GM19238 (cell line): Measurements from ENCODE around the gene COMT.

Source experiments
- DNase-seq: peaks from one replicate; pipeline ENCODE4 v3.0.0; 2011; ENCODE audit warnings: low spot score; ENCODE audit not compliant: insufficient read length

Gene COMT

DNA sequence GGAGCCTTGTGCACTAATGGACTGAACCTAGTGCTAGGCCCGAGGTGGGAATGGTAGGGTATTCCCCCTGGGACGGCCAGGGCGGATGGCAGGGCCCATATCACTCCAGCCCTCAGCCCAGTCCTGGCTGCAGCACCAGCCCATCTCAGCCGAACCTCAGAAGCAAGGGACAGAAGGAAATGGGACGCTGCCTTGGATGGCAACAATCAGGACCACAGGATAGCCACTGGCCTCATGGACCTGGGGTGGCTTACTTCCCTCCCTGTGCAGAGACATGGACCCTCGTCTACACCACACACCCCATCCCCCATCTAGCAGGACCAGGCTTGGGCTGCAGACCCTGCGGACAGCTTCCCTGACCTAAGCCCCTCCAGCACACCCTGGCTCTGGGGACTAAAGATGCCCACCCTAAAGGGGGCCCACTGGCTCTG, 50.9 kb downstream of the COMT start:
- no peak for DNase-seq

DNA sequence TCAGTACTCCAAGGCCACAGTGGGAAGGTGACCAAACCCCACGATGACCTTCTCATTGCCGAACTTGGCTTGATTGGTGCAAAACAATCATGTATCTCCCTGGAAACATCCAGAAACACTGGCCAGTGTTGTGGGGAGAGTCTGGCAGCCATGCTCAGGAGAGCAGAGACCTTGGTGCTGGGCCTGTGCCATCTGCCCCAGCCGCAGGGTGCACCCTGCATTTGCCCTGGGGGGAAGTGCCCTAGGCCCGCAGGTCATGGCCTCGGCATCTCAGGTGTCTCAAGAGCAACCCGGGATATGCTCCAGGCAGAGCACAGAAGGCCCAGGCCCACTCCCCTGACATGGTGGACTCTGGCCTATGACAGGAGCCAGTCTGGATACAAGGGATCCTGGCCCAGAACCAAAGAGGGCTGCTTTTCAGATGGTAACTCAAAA, 51.4 kb downstream of the COMT start:
- no peak for DNase-seq

DNA sequence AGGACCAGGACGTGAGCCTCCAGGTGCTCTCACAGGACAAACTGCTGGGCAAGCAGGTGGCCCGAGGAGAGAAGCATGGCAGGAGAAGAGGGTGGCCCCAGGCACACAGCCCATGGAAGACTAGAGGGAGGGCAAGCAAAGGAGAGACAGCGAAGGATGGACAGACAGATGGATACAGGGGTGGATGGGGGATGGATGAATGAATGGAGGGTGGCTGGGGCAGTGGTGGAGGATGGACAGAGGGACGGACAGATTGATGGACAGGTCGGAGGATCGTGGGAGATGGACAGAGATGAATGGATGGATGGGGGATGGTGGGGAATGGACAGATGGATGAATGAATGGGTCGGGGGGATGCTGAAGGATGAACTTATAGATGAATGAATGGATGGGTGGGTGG, 52.4 kb downstream of the COMT start:
- no peak for DNase-seq

DNA sequence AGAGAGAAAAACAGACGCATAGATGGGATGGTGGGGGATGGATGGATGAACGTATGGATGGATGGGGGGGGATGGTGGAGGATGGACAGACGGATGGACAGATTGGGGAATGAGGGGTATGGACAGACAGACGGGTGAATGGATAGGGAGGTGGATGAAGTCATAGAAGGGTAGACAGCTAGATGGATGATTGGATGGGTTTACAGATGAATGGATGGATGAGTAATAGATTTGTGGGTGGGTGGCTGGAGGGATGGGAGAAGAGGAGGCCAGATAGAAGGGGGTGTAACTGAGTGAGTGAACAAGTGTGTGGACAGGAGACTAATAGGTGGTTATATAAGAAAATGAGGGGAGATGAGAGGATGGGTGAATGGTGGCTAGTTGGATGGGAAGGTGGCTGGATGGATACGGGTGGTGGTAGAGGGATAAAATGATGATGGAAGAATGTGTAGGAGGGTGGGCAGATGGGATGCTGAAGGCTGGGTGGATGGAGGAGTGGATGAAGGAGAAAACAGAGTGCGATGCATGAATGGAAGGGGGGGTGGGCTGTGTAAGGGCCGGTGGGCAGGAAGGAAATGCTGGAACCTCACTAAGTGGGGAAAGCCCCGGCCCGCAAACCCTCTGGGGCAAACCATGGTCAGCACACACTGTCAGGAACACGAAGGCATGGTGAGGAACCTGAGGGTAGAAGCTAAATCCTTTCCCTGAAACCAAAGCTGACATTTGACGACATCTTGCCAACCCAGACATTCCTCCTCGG, 53.5 kb downstream of the COMT start:
- DNase-seq, result no peak

DNA sequence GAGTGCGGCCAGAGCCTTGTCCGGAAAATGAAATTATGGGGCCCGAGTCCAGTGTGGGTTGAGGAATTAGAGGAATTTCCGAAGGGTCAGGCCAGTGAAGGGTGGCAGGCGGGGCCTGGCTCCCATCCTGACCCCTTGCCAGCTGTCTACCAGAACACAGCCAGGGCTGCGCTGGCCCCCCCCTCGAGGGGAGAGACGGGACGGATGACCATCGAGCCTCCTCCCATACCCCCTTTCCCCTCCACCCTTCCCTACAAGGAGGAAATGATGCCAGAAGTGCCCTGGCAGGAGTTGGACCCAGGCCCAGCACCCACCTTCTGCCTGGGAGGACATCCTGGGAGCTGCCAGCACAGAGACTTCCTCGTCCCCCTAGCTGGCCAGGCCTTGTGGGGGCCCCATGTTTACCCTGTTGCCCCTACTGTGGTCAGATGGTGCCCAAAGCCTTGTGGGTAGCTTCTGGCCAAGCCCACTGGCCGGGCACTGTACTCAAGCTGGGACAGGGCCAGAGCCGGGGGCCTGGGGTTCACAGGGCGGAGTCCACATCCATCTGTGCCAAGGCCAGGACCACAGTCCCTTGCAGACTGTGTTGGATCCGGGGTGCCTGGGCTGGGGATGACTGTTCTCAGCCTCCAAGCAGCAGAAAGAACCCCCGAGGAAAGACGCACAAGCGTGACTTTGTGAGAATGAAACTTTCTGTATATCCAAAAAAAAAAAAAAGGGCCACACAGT, 54.2 kb downstream of the COMT start:
- no peak for DNase-seq

DNA sequence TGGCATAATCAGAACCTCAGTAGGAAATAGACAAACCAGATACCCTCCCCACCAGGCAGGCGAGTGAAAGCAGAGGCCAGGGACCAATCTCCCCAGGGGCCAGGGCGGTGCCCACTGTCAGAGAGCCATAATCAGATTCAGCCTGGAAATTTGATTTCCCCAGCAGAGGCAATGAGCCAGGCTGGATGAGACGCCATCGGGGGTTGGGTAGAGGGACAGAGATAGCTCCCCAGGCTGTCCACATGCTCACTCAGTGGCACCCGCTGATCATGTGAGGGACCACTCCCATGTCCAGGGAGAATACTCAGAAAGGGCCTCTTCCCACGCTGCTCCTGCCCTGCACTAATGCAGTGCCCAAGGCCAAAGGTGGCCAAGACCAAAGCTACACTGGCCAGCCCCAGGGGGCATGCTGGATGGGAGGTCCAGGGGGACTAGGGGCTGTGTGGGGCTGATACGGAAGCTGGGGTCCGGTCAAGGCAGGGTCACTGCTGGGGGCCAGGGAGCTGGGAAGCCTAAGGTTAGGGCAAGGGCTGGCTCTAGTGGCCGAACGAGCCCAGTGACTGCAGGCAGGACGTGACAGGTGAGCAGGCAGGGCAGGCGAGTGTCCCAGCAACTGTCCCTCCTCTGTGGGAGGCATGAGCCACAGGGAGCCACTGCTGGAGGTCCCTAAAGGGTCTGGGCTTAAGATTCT, 55.3 kb downstream of the COMT start:
- DNase-seq, result no peak

DNA sequence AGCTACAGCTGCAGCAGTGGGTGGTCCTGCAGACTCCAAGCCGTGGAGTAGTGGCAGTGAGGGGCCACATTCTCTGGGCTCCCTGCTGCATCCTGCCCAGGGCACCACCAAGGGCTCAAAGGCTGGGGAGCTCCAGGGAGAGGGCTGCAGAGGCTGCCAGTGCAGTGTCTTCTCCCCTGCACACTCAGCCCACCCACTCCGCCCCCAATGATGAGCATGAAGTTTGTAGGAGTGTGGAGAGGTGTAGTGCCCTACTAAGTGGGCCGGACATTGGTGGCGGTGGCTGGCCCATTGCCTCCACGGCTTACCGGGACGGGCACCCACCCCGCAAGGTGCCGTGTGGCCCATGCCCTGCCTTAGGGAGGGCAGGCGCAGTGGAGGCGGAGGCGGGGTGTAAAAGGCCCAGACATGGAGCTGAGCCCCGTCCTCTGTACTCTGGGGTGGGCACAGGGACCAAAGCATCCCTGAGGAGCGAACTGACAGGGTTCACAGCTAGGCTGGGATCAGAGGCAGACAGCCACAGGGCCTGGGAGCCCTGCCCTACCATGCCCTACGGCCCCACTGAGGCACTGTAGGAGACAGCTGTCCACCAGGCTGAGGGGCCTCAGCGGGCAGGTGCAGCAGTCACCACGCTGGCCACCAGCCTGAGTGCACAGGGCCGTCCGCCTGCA, 56.1 kb downstream of the COMT start:
- no peak for DNase-seq

DNA sequence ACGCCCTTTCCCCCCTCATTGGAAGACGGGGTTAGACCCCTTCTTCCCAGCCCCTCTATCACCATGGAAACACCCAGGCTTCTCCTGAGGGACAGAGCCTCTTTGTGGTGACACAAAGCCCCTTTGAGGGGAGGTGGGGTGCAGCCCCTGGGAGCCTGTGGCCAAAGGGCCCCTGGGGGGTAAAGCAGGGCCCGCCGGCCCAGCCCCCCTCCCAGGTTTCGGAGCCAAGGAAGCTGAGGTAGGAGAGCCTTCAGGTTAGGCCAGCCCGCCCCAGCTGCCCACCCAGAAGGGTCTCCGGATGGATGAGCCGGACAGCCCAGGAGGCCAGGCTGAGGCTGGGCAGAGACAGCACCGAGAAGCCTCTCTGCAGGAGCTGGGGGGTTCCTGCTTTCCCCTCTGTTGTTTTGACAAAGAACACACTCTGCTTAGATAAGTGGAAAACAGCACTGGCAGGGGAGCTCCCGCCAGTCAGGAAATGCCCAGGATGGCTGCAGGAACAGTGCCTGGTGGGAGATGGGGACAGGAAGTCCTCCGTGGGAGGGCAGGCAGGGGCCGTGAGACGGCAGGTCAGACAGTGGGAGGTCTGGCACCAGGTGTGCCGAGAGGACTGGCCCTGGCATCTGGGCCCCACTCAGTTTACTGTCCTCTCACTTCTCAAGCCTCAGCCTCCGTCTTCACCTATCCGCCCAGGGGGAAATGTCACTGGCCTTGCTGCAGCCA, 56.8 kb downstream of the COMT start:
- DNase-seq, result no peak

DNA sequence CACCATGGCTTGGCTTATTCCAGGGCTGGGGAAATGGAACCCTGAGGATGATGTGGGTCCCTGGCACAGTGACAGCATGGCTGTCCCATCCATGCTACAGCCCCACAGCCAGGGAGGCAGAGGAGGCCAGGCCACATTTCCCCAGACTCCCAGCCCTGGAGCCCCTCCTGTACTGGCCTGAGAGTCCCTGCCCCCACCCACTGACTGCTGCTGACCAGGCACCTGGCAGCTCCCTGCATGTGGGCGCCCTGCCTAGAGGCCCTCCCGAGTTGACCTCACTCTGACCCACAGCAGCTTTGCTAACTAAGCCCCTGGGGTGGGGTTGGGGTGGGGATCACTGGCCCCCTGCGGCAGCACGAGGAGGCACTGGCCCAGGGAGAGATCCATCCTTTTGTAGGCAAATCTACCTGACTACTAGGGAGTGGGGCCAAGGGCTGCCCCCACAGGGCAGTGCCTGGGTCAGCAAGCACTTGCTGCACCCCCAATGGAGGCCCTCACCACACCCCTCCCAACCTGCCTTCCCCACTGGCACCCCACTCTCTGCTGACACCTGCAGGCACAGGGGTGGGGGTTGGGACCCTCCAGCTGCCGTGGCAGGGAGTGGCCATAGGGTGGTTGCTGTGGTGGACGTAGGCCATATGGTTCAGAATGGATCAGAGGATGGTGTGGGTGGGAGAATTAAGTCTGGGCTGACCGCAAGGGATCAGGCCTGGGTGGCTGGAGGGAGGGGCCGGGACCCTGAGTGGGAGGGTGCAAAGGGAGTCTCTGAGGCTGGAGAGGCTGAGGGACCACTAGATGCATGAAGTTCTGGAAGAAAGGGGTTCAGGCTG, 57.6 kb downstream of the COMT start:
- DNase-seq, result no peak

DNA sequence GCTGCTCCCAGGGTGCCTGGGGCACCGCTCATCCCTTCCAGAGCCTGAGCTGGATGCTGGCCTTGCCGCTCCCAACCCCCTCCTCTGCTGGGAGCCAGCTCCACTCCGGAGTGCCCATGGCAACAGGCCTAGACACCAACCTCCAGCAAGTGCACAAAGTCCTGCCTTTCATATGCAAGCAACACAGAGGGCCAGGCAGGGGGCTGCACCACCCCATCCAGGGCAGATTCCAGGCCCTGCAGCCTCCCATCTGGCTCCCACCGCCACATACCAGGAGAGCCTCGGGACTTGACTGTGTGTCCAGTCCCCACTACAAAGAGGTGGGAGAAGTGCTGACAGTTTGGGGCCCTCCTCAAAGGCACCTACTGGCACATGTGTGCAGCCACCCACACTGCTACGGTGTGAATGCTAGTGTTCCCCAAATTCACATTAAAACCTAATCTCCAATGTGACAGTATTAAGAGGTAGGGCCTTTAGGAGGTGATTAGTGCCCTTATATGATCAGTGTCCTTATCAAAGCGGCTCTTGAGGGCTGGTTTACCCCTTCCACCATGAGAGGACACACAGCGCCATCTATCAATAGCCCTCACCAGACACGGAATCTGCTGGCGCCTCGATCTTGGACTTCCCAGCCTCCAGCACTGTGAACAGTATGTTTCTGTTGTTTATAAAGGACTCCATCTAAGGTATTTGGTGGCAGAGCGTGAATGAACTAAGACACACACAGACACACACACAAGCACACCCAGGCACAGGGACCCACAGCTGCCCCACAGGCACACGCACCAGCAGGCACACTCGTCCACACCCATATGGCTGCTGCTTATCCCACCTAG, 58.9 kb downstream of the COMT start:
- no peak for DNase-seq

DNA sequence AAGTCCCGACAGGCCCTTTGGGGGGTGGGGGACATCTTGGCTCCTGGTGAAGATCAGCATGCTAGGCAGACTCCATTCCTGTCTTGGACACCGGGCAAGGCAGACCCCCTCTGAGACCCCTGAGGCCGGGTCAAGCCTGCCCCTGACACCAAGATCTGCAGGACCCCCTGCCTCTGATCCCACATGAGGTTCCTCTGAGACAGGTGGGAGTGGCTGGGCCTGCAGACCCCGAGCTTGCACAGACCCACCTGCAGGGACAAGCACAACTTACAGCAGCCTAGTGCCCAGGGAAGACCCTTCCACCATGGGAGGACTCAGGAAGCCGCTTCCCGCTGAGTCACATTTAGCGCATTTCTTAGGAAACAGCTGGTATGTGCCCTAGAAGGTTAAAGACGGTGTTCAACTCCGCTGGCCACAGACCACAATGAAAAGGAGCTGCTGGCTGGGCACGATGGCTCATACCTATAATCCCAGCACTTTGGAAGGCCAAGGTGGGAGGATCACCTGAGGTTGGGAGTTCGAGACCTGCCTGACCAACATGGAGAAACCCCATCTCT, 59.6 kb downstream of the COMT start:
- no peak for DNase-seq

DNA sequence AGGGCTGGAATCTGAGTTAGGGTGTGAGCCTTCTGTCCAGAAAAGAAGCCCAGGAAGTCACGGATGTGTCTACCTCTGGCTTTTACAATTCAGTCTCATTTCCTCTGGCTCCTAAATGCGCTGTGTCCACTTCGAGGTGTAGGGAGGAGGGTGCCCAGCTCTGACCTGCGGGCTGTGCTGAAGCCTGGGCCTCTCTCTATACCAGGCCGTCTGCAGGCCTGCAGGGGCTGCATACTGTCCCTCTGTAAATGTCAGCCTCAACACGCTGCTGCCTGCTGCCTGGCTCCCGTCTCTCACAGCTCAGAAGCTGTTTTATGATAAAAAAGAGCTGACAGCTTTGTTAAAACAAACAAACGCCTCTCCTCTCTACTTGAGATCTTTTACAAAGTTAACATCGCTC, 60.6 kb downstream of the COMT start:
- DNase-seq, result no peak

DNA sequence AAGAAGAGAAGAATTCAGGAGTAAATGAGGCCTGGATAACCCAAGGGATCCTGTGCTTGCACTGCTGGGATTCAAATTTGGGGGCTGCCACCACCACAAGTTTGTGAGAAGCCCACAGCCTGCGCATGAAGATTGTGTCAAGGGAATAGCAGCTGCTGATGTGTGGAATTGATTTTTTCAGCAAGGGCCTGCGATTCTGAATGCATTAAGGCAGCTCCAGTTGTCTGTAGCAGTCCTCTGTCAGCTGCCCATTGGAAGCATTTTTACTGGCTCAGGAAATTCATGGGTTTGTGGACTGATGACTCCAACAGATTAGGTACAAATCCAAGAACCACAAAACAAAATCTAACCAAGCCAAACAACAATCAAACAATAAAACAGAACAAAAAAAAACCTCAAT, 61.1 kb downstream of the COMT start:
- DNase-seq, result no peak

DNA sequence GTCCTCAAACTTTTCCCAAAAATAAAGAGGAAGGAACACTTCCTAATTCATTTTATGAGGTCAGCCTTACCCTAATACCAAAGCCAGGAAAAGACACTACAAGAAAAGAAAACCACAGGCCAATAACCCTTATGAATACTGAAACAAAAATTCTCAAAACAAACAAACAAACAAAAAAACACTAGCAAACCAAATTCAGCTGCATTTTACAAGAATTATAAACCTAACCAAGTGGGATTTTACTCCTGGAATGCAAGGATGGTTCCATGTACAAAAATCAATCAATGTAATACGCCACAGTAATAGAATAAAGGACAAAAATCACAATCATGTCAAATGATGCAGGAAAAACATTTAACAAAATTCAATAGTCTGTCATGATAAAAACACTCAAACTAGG, 61.7 kb downstream of the COMT start:
- no peak for DNase-seq

DNA sequence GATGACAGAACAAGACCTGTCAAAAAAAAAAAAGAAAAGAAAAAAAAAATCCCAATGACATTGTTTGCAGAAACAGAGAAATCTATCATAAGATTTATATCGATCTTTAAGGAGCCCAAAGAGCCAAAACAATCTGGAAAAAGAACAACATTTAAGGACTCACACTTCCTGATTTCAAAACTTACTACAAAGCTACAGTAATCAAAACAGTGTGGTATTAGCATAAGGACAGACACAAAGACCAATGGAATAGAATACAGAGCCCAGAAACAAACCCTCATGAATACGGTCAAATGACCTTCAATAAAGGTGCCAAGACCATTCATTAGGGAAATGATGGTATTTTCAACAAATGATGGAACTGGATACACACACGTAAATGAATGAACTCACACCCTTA, 62.9 kb downstream of the COMT start:
- no peak for DNase-seq

DNA sequence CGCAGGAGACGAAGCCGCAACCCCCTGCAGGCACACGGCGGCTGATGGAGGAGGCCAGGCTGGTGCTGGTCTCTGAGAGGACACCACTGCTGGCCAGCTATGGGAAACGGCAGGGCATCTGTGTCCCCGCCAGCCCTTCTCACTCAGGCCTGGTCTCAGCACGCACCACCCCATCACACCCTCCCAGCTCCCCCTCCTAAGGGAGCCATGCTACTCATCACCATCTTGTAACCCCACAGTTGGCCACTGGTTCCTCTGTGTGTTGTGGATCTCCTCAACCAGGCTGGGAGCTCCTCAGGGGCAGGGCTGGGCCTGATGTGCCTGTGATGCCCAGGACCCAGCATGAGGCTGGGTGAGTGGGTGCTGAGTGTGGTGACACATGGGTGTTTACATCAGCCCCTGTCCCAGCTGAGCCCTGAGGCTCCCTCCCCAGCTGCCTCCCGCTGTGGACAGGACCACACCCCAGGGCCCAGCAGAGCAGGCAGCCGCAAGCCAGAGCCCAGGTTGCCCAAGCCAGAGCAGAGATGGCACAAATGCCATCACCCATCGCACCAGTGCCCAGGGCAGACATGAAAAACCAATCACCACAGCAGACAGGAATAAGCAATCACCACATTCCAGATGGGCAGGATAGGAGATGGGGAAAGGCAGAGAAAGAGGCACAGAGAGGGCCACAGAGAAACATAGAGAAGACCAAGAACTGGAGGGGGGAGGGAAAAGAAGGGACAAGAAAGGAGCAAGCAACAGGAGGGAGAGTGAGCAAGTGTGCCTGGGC, 66.8 kb downstream of the COMT start:
- DNase-seq, result no peak

DNA sequence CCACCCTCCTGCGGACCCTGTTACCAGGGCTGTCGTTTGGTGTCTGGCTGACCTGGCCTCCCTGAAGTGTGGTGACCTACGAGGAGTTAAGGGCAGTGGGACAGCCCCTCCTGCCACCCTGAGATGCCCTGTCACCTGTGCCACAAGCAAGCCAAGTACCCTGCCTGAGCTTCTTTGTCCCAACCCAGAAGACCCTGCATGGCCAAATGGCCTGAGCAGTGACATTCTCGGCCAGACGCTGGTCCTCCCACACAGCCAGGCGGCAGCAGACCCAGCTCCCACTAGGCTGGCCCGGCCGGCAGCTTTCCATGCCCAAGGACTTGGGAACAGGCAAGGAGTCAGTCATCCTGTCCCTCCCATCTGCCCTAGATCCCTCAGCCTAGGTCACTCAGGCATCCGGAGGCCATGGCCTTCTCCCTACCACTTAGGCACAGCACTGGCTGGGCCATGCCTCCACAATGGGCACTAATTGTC, 67.5 kb downstream of the COMT start:
- no peak for DNase-seq
